Sigmoid colon (tissue), 7 donors: ENCODE data around the gene TRPM3. TPM values are rescaled to one million over a fixed set of nuclear protein-coding genes. Genes with fewer than 3 reads are reported as not detected.

Source experiments
- DNase-seq: peaks from one replicate; pipeline ENCODE4 v3.0.0-alpha.2; 2019
- H3K27ac ChIP-seq, 4 donors: fragments of 200-600 bp; sonication (generic); one replicate each; pipeline ENCODE4 v1.5.1; 2016 to 2019; ENCODE audit warnings: mild to moderate bottlenecking in 1 of 4
- H3K27me3 ChIP-seq, 3 donors: fragments of 200-600 bp; sonication (generic); one replicate each; pipeline ENCODE4 v1.5.1; 2019; ENCODE audit warnings: mild to moderate bottlenecking in 1 of 3
- H3K36me3 ChIP-seq, 4 donors: fragments of 200-600 bp; sonication (generic); one replicate each; pipeline ENCODE4 v1.5.1; 2016 to 2019
- H3K4me1 ChIP-seq, 4 donors: fragments of 200-600 bp; sonication (generic); one replicate each; pipeline ENCODE4 v1.5.1; 2017 to 2019
- H3K4me3 ChIP-seq, 4 donors: fragments of 200-600 bp; sonication (generic); one replicate each; pipeline ENCODE4 v1.5.1; 2017 to 2019; ENCODE audit warnings: mild to moderate bottlenecking in 2 of 4, moderate library complexity in 1 of 4
- H3K9me3 ChIP-seq, 4 donors: fragments of 200-600 bp in 3 of 4; sonication (generic) in 3 of 4; one replicate each; pipeline versions ENCODE4 v1.5.1 to v1.6.1; 2013 to 2019
- EP300 ChIP-seq, 4 donors: sonication (generic); formaldehyde crosslinking; IDR thresholded peaks; one replicate each; pipeline ENCODE4 v1.6.1; 2017; ENCODE audit warnings: antibody characterized with exemption in 4 of 4
- POLR2A ChIP-seq, 2 donors: fragments of 450-650 bp; IDR thresholded peaks; one replicate each; pipeline ENCODE4 v1.6.1; 2016; ENCODE audit warnings: antibody characterized with exemption in 2 of 2, mild to moderate bottlenecking in 2 of 2, moderate library complexity in 2 of 2
- POLR2AphosphoS5 ChIP-seq, 4 donors: sonication (generic); formaldehyde crosslinking; IDR thresholded peaks; one replicate each; pipeline ENCODE4 v1.6.1; 2017; ENCODE audit warnings: antibody characterized with exemption in 4 of 4
- WGBS, 2 donors: extraction: QIAGEN DNeasy Blood & Tissue Kit; methylation state at CpG; one replicate each; pipeline ENCODE4 v1.1.7; 2013; 5-methylcytosine and 5-hydroxymethylcytosine counted together
- intact Hi-C: fragments of 100-400 bp; cut with DNase I; formaldehyde crosslinking; loops from one replicate; pipeline ENCODE4 v1.15.1; 2023
- polyA plus RNA-seq, 3 donors: library from polyadenylated mRNA; stranded (reverse); fragments of 200-250 nt; gene quantifications; one replicate each; pipeline ENCODE4 v1.2.3, GENCODE V29; 2013
- total RNA-seq, 4 donors: library from RNA; depleted of rRNA; stranded (reverse); fragments of >200 nt; gene quantifications; one replicate each; pipeline ENCODE4 v1.1.0, GENCODE V29; 2016
- TF ChIP-seq, protein P1 (sequence below), 4 experiments: fragments of 450-650 bp in 3 of 4; fragments of 200-600 bp in 1 of 4; IDR thresholded peaks; one replicate each; pipeline ENCODE4 v1.5.1; 2016 to 2019; ENCODE audit warnings: antibody characterized with exemption in 4 of 4, mild to moderate bottlenecking in 3 of 4, moderate library complexity in 2 of 4
- donor health status: healthy with polysubstance abuse.
- donor health status: Bipolar disorder and iron deficiency.
- donor health status: healthy.

The TRPM3 gene
- total and polyA plus RNA-seq, 7 donors = 0.07 to 1.8 (median 0.41) TPM; not detected in 2

DNA sequence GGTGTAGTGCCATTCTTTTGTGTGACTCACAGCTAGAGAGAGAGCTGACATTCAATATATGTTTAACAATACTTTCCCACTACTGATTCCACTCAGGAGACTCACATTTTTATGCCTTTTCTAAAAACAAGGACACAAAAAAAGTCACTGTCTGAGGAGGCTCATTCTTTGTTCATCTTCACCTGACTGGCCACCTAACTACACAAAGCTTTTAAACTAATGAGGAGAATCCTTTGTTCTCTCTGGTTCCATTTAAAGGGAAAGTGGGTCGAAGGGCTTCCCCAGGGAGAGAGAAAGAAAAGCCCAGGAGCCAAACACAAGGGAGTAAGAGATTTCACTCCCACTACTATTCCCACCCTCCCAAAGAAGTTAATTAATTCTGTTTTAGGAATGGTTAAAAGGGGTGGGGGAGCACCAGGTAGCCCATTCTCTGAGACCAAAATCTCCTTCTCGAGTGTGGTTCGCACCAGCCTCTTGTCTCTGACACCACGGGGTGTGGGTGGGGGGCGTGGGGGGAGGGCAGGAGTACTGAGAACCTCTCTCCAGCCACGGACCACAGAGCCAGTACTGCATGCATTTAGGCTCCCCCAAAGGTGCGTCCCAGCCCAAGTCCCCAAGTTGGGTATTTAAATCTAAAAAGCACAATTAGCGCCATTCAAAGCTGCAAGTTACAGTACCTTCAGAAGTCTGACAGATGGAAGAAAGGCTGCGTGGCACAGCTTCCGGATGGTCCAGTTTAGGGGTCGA is 747 bp downstream of the TRPM3 start:
- peaks cover 5 to 34% (median 8%) of the 10 kb centered on the region in 3 donors for H3K27me3 ChIP-seq
- TF ChIP-seq EP300 (IDR thresholded peaks at IDR 0.05) (no peak), POLR2AphosphoS5 (IDR thresholded peaks at IDR 0.05) (no peak), POLR2A (IDR thresholded peaks at IDR 0.05) (no peak)
- TF ChIP-seq, protein P1, sequence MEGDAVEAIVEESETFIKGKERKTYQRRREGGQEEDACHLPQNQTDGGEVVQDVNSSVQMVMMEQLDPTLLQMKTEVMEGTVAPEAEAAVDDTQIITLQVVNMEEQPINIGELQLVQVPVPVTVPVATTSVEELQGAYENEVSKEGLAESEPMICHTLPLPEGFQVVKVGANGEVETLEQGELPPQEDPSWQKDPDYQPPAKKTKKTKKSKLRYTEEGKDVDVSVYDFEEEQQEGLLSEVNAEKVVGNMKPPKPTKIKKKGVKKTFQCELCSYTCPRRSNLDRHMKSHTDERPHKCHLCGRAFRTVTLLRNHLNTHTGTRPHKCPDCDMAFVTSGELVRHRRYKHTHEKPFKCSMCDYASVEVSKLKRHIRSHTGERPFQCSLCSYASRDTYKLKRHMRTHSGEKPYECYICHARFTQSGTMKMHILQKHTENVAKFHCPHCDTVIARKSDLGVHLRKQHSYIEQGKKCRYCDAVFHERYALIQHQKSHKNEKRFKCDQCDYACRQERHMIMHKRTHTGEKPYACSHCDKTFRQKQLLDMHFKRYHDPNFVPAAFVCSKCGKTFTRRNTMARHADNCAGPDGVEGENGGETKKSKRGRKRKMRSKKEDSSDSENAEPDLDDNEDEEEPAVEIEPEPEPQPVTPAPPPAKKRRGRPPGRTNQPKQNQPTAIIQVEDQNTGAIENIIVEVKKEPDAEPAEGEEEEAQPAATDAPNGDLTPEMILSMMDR (IDR thresholded peaks at IDR 0.05) = no peak
- no peak overlapping the region for H3K4me3 ChIP-seq
- intact Hi-C loops = no loop called here
- WGBS, 2 donors = 48 to 67% methylated on average over 11 of the region's 11 CpGs
- no peak for DNase-seq
- peaks cover 0 to 4% (median 0%) of the 10 kb centered on the region in 4 donors for H3K4me1 ChIP-seq
- H3K36me3 ChIP-seq = no peaks in the 10 kb centered on the region
- no peaks in the 10 kb centered on the region for H3K9me3 ChIP-seq
- H3K27ac ChIP-seq = no peak overlapping the region

- TF ChIP-seq POLR2A (IDR thresholded peaks at IDR 0.05) (no peak), EP300 (IDR thresholded peaks at IDR 0.05) (no peak), POLR2AphosphoS5 (IDR thresholded peaks at IDR 0.05) (no peak)
- TF ChIP-seq, protein P1 (IDR thresholded peaks at IDR 0.05) = no peak
- peaks cover 0 to 4% (median 0%) of the 10 kb centered on the region in 4 donors for H3K4me1 ChIP-seq
- no peaks in the 10 kb centered on the region for H3K36me3 ChIP-seq
- H3K4me3 ChIP-seq = no peak overlapping the region
- intact Hi-C loops = no loop called here
- no peak overlapping the region for H3K27ac ChIP-seq
- no peaks in the 10 kb centered on the region for H3K9me3 ChIP-seq
- H3K27me3 ChIP-seq = peaks cover 5 to 29% (median 8%) of the 10 kb centered on the region in 3 donors
- no peak for DNase-seq
- WGBS, 2 donors = 70 to 84% methylated on average over 2 of the region's 2 CpGs
Measured at GRCh38 chr9:71119746-71120145, 1.7 kb downstream of the TRPM3 start.

GRCh38 chr9:71118324-71118723 is 3.1 kb downstream of the TRPM3 start:
- TF ChIP-seq EP300 (IDR thresholded peaks at IDR 0.05) (no peak), POLR2A (IDR thresholded peaks at IDR 0.05) (no peak), POLR2AphosphoS5 (IDR thresholded peaks at IDR 0.05) (no peak)
- TF ChIP-seq, protein P1 (IDR thresholded peaks at IDR 0.05) = no peak
- intact Hi-C loops = no loop called here
- H3K9me3 ChIP-seq = no peaks in the 10 kb centered on the region
- no peak overlapping the region for H3K4me3 ChIP-seq
- H3K4me1 ChIP-seq = peaks cover 0 to 4% (median 0%) of the 10 kb centered on the region in 4 donors
- H3K36me3 ChIP-seq = no peaks in the 10 kb centered on the region
- H3K27me3 ChIP-seq = peaks cover 5 to 29% (median 8%) of the 10 kb centered on the region in 3 donors
- 81 to 85% methylated on average over 2 of the region's 2 CpGs for WGBS, 2 donors
- no peak for DNase-seq
- H3K27ac ChIP-seq = no peak overlapping the region

GRCh38 chr9:71115448-71115975 is 5.9 kb downstream of the TRPM3 start:
- no peaks in the 10 kb centered on the region for H3K9me3 ChIP-seq
- no peak overlapping the region for H3K4me3 ChIP-seq
- H3K4me1 ChIP-seq = no peaks in the 10 kb centered on the region
- no peaks in the 10 kb centered on the region for H3K36me3 ChIP-seq
- TF ChIP-seq EP300 (IDR thresholded peaks at IDR 0.05) = no peak
- TF ChIP-seq POLR2AphosphoS5 (IDR thresholded peaks at IDR 0.05) = no peak
- TF ChIP-seq, protein P1 (IDR thresholded peaks at IDR 0.05) = no peak
- no peak for TF ChIP-seq POLR2A (IDR thresholded peaks at IDR 0.05)
- intact Hi-C loops = no loop called here
- DNase-seq = no peak
- WGBS, 2 donors = 79 to 81% methylated on average over 3 of the region's 3 CpGs
- H3K27me3 ChIP-seq = peaks cover 1 to 8% (median 4%) of the 10 kb centered on the region in 3 donors
- no peak overlapping the region for H3K27ac ChIP-seq
